IPS-NIHi11 (cell line): Measurements from ENCODE around the gene RASGEF1B.
A peak's percentile ranks its signal among the peaks of the same experiment; 100 is the strongest.

ENCODE experiments used
- DNase-seq: peaks from one replicate; pipeline ENCODE4 v3.0.0; 2012; ENCODE audit warnings: mixed read lengths, low spot score

Gene RASGEF1B

GRCh38 chr4:81466841-81467671, 4.7 kb downstream of the RASGEF1B start:
- DNase-seq, result peak; percentile 43

DNA sequence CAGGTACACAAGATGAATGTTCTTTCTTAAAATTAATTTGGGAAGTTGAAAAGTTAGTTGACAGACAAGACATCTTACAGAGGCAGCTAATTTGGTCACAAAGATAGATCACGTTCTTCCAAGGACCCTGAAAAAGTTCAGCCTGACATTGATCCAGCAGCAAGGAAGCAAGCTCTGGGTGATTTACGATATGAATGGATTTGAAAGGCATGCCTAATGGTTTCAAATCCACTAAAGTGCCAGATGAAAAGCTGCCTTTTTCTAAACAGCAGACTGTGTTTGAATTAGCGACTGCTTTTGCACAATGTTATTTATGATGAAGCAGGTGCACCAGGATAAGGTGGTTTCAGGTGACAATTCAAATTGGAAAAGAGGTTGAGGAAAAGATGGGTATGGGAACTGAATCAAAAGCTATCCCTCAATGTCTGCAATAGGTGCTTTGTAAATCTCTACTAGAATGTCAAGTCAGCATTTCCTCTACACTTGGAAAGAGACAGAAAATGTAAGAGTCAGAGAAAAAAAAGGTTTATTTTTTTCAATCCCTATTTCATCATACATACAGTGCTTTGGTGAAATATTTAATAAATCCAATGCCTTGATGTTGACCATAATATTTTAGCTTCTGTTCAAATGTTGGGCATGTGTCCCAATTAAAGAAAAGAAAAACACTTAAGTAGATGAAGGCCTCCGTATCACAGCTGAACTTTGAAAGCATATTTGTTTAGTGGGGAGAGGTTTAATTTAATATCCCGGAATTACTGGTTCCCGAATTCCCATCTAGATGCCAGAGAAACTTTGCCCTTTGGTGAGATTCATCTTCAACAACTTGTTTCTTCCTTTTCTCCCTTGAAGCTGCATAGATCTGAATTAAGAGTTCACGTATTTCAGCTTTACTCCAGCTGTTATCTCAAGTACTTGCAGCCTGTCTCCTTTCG, 6.0 kb downstream of the RASGEF1B start:
- no peak for DNase-seq

DNA sequence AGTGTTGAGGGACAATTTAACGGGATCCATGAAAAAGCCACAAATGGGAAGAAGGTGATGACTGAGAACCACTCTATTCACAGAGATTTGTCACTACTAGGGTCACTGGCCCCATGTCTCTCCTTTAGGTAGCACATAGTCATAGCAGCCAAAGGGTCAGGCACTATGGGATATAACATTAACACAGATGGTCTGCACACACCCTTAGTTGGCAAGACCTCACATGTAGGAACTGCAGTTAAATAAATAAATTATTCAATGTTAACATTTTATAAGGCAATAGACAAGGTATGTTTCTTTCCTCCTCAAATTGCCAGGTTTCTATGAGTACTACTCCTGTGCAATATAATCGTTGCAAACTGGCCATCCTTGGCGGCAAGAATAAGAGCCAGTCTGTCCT, 10.9 kb downstream of the RASGEF1B start:
- no peak for DNase-seq

DNA sequence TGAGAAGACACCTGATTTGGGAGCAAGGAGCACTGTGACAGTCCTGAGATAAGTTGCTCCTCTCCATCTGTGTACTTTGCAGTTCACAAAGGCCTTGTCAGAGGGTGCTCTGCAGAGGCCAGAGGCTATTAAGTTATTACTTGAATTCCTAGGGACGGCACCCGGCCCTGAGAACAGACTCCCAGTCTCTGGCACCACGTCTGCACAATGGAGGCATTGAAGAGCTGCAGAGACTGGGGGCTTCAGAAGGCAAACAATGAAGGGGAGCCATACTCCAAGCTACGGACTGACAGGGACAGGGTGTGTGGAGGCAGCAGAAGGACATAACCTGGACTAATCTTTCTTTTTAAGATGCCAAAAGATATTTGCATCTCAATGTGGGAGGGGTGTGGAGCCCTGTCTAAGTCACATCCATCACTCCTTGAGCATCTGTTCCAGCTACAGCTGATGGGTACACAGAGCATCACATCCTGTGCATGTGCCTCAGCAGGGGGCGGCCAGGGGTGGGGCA, 11.5 kb downstream of the RASGEF1B start:
- DNase-seq, result no peak

DNA sequence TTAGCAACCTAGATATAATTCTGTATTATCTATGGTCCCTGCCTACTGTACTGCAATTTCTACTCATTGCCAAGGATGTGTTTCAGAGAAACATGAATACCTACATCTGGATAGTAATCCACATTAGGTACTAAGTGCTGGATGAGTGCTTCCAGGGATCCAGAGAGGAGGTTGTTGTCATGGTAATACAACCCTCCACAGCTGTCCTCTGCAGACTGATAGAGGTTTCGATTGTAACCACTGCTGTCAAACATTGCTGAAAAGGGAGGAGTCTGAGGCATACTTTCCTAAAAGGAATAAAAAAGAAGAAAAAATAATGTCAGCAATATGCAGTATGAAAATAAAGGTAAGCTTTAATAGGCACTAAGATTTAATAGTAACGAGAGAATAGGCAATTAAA, 12.5 kb downstream of the RASGEF1B start:
- DNase-seq, result no peak

DNA sequence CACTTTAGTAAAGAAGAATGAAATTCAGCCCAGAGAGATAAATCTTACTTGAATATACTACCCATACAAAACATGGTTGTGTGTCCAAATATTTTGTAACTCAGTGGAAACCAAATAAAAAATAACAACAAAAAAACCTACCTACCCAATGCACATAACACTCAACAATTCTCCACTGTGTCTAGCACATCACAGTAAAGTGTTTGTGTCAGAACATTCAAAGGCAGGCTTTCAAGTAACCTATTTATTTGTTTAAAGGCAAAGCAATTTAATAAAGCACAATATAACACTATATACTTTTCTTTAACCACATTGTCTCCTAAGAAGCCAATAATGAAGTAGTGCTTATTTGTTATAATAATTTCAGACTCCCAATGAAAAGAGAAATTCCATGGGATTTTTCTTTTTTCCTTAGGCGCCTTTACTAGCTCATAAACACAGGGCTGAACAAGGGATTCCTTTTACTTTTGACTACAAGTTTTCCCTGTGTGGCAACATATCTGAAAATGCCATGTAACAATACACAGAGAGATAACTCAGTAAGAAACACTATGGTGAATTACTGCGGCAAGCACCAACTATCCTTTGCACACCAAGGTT, 13.7 kb downstream of the RASGEF1B start:
- DNase-seq, result no peak

DNA sequence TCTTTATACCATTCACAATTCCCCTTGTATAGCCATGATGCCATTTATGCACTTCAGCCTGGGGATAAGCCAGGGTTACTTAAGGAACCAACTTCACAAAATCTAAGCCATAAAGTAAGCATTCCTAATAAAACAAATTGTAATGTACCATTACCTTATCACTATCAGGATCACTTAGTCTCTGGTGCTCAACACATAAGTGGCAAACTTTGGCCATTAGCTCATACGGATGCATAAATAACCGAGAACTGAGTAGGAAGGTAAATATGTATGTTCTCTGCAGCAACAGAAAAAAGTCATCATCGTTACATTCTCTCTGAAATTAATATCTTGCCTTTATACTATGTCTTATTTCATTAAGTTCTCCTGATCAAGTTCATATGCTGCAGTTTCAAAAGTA, 14.4 kb downstream of the RASGEF1B start:
- DNase-seq, result no peak

DNA sequence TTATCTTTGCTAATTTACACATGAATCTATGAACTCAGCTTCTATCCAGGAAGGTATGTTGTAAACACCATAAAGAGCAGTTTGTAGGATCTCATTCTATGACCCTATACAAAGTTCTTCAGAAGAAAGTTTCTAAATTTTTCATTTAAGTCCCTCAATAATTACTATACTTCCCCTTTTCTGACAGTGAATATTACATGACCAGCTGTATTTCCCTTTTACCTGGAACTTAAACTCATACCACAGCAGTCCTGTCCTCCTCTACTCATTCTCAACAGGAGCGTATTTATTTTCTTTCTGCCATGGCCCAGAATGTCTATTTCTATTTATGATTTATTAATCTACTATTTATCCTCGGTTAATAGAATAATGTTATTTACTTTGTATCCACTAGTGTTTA, 15.8 kb downstream of the RASGEF1B start:
- no peak for DNase-seq

DNA sequence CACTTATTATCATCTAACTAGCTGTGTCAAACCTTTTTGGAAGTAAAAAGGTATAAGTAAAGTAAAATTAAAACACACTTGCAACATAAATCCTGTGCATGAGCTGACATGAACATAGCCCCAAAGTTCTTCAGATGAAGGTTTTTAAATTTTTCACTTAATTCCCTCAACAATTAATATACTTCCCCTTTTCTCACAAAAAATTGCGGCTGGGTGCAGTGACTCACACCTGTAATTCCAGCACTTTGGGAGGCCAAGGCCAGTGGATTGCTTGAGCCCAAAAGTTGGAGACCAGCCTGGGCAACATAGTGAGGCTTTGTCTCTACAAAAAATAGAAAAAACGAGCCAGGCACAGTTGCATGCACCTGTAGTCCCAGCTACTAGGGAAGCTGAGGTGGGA, 16.8 kb downstream of the RASGEF1B start:
- DNase-seq, result no peak

- no peak for DNase-seq
These were observed 17.2 kb downstream of the RASGEF1B start for GRCh38 chr4:81454499-81454898.

- no peak for DNase-seq
These were observed 18.7 kb downstream of the RASGEF1B start for GRCh38 chr4:81453024-81453423.

DNA sequence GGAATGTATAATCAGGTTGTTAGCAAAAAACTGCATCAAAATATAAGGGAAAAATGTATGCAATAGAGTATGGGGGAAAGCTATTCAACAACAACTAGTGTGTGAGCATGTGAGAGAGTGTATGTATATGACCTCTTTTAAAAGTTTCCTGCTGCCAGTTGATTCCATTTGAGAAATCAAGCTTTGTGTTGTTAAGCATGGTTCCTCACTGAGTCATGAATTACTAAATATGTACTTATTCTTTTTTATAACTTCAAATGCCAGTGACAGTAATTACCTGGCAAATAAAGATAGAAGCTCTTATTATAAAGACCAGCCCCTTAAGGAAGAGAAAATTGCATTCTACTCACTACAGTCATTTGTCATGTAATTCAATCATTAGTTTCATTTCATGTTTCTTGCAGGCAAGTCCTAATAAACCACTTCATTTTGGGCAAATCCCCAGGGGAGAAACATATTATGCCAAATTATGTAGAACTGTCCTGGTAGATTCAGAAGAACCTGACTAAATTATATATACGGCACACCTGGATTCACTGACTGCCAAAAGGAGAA, 19.2 kb downstream of the RASGEF1B start:
- DNase-seq, result no peak

DNA sequence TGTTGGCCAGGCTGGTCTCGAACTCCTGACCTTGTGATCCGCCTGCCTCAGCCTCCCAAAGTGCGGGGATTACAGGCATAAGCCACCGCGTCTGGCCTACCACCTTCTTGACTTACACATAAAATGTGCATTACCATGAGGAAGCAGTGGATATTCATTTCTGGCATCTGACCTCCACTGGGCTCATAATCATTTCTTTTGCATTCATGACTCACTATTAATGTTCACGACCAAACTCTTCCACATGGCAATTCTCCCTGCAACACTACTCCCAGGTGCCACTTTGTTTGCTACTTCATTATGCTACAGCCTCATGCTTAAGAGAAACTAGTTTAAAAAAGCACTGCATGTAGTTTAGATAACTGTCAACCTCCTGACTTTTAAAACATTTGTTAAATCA, 22.7 kb downstream of the RASGEF1B start:
- no peak for DNase-seq

DNA sequence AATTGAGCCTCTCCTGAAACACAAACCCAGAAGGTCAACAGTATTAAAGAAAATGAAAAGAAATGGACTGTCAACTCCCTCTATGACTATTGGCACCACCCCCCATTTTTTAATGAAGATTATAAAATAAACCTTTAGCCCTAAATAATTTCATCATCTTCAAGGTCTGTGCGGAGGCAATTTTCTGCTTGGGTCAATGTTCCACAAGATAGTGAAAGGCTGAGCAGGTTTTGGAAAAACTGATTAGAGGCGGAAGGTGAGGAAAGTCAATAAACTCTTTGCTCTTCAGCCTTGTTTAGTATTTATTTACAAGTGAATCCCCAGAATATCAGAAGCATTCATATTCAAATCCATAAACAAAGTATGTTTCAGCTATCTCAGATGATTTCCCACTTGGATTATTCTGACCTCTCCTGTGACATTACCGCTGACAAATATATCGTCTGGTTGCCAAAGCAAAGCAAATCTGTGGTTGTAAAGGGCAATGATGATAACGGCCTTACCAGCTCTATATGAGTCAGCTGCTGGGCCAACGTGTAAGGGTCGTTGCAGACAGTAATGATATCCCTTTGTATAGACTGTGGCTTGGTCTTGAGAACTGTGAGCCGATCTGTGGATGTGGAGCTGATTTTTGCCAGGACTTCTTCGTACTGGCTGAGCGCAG, 24.0 kb downstream of the RASGEF1B start:
- no peak for DNase-seq

- no peak for DNase-seq
These were observed 25.1 kb downstream of the RASGEF1B start for GRCh38 chr4:81446634-81447033.

DNA sequence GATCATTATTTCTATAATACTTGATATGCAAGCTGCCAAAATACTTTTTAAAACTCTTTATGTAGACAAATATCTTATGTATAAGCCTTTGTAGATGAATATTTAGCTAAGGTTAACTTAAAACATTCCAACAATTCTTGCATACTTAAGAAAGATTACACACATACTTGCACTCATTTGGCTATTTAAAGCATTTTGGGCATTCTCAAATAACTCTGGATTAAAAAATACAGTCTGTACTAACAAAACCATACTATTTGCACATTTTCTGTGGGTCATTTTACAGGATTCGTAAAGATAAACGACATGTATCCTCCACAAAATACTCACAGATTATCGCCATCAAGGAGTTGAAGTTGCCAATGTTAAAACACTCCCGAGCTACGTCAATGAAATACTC, 26.5 kb downstream of the RASGEF1B start:
- no peak for DNase-seq

DNA sequence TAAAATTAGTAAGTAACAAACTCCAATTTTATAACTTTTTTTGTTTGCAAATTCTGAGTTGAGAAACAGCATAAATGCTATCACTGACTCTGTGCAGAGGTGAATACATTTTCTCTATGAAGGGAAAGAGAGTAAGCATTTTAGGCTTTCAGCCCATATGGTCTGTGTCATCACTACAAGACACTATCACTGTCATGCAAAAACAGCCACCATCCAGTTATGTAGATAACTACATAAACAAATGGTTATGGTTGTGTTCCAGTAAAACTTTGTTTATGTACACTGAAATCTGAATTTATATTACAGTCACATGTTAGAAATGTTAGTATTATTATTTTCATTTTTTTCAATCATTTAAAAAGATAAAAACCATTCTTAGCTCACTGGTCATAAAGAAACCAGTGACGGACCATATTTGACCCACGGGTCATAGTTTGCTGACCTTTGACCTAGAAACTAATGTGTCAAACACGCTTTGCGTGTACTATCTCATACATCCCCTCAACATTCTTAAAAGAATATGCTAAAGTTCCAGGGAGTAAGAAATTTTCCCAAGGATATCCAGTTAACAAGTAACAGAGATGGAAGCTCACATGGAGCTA, 29.1 kb downstream of the RASGEF1B start:
- DNase-seq, result no peak

GRCh38 chr4:81440949-81441348, 30.8 kb downstream of the RASGEF1B start:
- no peak for DNase-seq

DNA sequence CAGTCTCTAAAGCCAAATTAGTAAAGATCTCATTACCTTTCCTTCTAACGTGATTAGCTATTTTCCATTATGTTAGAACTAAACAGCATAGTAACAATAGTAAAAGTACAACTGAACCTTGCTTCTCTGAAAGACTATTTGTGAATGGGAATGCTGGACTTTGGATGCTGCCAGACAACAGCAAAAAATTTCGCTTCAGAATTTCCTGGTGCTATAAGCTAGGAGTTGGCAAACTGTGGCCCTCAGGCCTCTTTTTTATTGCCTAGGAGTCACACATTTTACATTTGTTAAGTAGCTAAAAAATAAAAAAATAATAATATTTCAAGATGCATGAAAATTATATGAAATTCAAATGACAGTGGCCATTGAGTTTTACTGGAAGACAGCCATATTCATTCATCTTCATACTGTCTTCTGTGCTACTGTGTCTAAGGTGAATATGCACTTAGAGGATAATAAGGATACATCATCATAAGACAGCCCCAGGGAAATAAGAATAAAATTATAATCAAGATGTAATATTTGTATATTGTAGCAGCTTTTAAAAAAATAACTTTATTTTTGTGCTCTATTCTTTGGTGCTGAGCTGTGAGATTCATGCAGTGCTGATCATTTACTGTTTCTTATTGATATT, 34.6 kb downstream of the RASGEF1B start:
- no peak for DNase-seq

- no peak for DNase-seq
These were observed 35.6 kb downstream of the RASGEF1B start for GRCh38 chr4:81436096-81436495.

DNA sequence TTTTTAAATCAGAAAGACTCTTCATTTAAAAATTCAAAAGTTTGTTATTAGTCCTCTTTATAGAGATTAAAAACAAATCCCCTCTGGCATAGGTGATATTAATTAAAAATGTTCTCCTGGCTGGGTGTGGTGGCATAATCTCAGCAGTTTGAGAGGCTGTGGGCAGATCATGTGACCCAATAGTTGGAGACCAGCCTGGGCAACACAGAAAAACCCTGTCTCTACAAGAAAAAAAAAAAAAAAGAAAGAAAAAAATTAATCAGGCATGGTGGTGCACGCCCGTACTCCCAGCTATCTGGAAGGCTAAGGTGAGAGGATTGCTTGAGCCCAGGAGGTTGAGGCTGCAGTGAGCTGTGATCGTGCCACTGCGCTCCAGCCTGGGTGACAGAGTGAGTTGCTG, 38.9 kb downstream of the RASGEF1B start:
- DNase-seq, result no peak
